GM21526 (cell line): ENCODE results near the gene LRAT.
"Not testable (repeated sequence)": the region's sequence is repeated elsewhere in the genome, so short reads cannot be mapped to it uniquely, and the experiment has no call there.

Experiments used
- ATAC-seq: cut with Tn5 transposase; IDR thresholded peaks from one replicate; pipeline ENCODE4 v1.9.1; 2021; ENCODE audit warnings: moderate library complexity; ENCODE audit not compliant: unreplicated experiment, low FRiP score

LRAT gene

GRCh38 chr4:154743683-154744340, at the start of gene LRAT:
Gene LRAT (plus strand): TSS chr4:154744000. CDS start chr4:154744327, 327 bp downstream.
- no peak for ATAC-seq

DNA sequence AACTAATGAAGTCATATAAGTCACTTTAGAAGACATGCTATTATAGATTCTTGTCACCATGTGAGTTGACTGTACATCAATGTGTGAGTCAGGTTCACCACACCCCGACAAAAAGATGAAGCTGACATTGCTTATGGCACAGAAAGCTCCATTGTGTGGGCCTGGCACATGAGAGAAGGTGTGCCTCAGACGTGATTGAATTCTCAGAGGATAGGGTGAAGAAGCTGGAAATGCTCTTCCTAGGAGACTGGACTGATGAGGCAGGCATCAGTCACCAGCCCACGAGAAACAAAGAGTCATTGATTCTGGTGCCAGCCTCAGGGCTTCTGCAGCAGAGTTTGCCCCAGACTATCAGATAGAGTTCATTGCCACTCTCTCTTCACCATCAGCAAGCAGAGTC, 35.9 kb upstream of the LRAT start:
- no peak for ATAC-seq

GRCh38 chr4:154709550-154709949, 34.2 kb upstream of the LRAT start:
- no peak for ATAC-seq

DNA sequence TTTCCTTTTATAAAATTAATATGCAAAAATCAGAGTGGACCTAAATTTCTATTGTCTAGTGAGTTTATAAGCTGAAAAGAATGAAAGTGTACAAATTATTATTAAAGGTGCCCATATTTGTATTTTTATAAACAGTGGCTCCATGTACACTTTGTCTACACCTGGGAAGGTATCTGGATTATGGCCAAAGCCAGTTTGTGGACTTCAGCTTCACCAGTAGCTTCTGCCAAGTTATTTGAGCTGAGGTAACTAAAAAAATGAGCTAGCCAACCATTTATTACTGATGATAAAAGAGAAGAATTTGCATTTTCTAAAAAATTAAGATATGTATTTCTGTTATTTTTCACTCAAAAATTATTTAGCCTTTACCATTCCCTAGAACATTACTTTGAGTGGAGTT, 32.3 kb upstream of the LRAT start:
- ATAC-seq: no peak

DNA sequence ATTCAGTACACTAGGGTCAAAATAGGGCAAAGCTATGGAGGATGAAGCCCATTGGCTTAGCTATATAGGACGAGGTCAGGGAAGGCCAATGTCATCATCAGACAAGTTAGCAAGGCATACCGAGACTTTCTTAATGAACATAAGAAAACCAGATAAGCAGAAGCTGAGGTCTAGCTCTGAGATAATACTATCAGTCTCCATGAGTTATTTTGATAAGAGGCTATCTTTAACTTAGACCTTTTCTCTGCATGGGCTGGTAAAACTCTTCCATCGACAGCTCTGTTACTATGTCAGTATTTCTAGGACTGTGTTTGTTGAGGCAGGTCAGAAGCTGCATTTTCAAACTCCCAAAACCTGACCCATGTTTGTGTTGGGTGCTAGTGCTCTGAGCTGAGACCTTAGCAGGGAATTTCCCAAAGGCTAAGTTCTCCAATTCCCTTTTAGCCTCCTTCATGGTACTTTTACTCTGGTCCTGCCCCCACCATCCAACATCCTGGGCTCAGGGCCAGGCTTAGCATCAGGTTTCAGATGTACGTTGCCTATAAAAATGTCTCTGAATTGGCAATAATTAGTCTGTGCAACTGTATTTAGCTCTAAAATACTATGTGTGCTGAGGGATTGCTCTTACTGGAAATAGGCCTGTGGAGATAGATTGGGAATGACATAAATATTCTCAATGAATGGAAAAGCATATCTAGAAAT, 29.3 kb upstream of the LRAT start:
- no peak for ATAC-seq

- ATAC-seq: no peak
Observed at GRCh38 chr4:154719087-154719486, 24.7 kb upstream of the LRAT start.

DNA sequence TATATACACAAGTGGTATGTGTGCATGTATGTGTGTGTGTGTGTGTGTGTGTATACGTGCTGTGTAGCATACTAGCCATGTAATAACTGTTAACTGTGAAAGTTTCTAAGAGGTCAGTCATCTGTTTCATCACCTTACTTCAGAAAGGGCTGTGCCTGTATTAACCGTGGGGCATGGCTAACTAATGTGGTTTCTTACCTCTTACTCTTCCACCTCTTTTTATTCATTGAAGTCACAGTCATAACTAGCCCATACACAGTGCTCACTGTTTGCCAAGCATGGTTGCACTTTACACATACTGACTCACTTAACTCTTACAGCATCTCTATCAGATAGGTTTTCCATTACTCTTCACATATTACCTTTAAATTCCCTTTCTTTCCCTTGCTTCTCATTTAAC, 23.7 kb upstream of the LRAT start:
- no peak for ATAC-seq

DNA sequence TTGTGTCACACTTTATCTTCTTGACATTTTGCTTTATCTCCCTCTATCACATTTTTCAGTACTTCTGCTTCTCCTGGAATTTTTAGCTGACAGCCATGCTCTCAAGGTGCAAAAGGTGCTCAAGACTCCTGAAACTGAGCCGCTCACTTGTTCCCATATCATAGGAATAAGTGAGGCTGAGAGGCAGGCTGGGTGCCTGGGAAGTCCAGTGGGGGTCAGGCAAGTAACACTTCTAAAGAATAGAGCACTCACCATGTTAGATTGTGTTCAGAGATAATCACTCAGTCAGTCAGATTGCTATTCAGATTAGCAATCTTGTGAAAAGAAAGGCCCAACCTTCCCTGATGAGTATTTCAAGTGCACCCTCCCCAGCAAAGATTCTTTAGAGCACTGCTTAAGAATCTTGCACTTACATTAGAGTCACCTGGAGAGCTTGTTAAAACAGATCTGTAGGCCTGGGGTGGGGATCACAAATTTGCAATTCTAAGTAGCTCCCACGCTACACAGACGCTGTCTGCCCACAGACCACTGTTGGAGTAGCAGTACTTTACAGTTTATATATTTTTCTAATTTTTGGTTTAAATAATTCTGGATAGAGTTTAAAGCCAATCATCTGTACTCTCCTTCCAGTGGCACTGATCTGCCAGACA, 23.1 kb upstream of the LRAT start:
- no peak for ATAC-seq

- ATAC-seq: no peak
Observed at GRCh38 chr4:154722262-154722661, 21.5 kb upstream of the LRAT start.

DNA sequence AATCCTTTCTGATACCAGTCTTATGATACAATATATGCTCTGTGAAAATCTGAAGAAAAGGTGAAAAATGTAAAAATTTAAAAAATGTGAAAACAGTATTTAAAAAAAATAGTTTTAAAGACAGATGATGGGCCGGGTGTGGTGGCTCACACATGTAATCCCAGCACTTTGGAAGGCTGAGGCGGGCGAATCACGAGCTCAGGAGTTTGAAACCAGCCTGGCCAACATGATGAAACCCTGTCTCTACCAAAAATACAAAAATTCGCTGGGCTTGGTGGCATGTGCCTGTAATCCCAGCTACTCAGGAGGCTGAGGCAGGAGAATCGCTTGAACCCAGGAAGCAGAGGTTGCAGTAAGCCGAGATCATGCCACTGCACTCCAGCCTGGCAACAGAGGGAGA, 20.2 kb upstream of the LRAT start:
- ATAC-seq: not testable (repeated sequence)

DNA sequence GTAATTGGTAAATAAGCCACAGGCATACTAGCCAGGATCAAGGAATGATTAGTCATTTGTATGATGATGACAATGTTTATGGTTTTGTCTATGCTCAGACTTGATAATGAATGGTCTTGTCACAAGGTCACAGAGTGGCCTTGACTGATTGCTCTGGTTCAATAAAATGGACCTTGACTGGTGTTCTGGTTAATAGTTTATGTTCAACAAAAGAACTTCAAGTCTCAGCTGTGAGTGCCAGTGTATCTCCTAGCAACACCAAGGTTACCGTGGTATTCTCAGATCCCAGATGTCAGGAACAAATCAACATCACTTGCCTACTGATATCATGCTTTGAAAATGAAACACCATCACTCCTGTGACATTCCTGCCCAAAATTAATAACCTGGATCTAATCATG, 16.3 kb upstream of the LRAT start:
- ATAC-seq: no peak

DNA sequence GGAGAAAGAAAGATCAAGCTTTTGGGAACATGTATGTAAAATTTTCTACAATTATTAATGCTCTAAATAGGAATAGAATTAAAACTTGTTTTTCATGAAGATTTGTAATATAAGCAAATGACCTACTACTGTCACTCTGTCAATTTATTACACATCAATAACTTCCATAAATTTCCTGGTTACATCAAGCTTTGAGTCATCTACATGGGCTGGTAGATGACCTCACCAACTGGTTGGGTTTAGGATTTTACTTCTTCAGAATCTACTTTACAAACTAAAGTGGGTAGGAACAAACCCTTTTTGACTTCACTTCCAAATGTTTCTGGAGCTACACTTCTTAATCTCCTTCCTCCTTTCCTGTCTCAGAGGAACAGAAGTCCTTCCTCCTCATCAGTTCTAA, 12.0 kb upstream of the LRAT start:
- ATAC-seq: no peak

DNA sequence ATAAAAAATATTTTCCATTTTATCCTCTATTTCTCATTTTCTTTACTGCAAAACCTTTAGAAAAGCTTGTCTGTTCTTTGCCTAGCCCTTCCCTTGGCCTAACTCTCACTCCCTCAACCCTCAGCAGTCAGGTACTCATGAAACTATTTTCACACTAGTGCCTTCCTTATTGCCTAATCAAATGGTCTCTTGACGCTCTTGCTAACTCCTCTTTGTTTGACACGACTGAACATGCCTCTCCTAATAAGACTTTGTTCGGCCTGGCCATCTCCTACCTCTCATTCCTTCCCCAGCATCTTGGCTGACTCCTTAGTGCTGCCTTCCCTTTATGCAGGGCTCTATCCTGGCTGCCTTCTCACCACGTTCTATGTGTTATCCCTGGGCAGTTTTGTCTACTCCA, 11.1 kb upstream of the LRAT start:
- no peak for ATAC-seq

- no peak for ATAC-seq
Observed at GRCh38 chr4:154736770-154737169, 7.0 kb upstream of the LRAT start.

GRCh38 chr4:154738426-154738825, 5.4 kb upstream of the LRAT start:
- ATAC-seq: no peak

DNA sequence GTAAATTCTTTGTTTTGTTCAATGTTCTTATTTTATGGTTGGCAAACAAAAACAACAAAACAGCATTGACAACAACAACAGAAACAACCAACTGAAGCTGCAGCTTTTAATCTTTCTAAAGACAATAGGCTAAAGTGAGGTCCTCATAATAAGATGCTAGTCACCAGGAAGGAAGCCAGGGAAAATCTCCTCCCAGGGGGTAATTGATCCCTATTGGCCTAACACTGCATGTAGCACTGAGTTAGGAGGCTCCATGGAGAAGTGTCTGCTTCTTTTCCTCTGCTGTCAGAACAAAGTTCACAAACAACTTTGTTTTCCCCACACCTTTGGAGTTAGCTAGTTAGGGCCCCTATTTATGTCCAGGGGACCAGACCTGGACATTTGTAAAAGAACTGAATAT, 4.7 kb upstream of the LRAT start:
- ATAC-seq: no peak

GRCh38 chr4:154740462-154740861, 3.3 kb upstream of the LRAT start:
- ATAC-seq: no peak

GRCh38 chr4:154741131-154741665, 2.6 kb upstream of the LRAT start:
- ATAC-seq: no peak

GRCh38 chr4:154741922-154742850, 1.6 kb upstream of the LRAT start:
- ATAC-seq: no peak

DNA sequence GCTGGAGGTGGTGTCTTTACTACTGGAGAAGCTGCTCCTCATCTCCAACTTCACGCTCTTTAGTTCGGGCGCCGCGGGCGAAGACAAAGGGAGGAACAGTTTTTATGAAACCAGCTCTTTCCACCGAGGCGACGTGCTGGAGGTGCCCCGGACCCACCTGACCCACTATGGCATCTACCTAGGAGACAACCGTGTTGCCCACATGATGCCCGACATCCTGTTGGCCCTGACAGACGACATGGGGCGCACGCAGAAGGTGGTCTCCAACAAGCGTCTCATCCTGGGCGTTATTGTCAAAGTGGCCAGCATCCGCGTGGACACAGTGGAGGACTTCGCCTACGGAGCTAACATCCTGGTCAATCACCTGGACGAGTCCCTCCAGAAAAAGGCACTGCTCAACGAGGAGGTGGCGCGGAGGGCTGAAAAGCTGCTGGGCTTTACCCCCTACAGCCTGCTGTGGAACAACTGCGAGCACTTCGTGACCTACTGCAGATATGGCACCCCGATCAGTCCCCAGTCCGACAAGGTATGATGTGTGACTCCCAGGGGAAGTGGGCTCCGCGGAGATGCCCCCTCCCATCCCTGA, 634 bp downstream of the LRAT start:
- ATAC-seq: no peak
